WTC11 (cell line): Measurements from ENCODE around the gene PRKCB.

Experiments used
- FOXP1 ChIP-seq: sonication (generic); formaldehyde crosslinking; IDR thresholded peaks from 2 replicates; pipeline ENCODE4 v1.8.0; 2022; ENCODE audit warnings: missing genetic modification reagents, mild to moderate bottlenecking, moderate library complexity, borderline replicate concordance
- NR1H2 ChIP-seq: sonication (generic); formaldehyde crosslinking; IDR thresholded peaks from 2 replicates; pipeline ENCODE4 v1.9.0; 2021; ENCODE audit warnings: mild to moderate bottlenecking, moderate library complexity, missing genetic modification reagents
- TF ChIP-seq, protein P1 (sequence below): sonication (generic); formaldehyde crosslinking; conservative IDR thresholded peaks from 2 replicates; pipeline ENCODE4 v1.8.1; 2022; ENCODE audit warnings: mild to moderate bottlenecking, missing genetic modification reagents
- TF ChIP-seq, protein P2 (sequence below): sonication (generic); formaldehyde crosslinking; IDR thresholded peaks from 2 replicates; pipeline ENCODE4 v1.8.0; 2022; ENCODE audit warnings: mild to moderate bottlenecking, missing genetic modification reagents

DNA sequence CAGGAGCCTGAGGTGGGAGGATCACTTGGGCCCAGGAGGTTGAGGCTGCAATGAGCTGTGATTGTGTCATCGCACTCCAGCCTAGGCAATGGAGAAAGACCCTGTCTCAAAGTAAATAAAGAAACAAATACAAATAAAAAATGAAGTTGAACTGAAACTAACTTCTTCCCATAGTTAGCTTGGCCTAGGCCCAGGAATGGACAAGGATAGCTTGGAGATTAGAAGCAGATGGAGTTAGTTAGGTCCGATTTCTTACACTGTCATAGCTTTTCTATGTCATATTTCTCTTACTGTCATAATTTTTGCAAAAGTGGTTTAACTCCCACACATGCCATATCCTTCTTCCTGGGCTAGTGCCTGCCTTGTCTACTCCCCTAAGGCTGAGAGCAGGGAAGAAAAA is 265.6 kb downstream of the PRKCB start:
- no peak for TF ChIP-seq FOXP1
- TF ChIP-seq, protein P1, sequence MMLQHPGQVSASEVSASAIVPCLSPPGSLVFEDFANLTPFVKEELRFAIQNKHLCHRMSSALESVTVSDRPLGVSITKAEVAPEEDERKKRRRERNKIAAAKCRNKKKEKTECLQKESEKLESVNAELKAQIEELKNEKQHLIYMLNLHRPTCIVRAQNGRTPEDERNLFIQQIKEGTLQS, result no peak
- TF ChIP-seq, protein P2, sequence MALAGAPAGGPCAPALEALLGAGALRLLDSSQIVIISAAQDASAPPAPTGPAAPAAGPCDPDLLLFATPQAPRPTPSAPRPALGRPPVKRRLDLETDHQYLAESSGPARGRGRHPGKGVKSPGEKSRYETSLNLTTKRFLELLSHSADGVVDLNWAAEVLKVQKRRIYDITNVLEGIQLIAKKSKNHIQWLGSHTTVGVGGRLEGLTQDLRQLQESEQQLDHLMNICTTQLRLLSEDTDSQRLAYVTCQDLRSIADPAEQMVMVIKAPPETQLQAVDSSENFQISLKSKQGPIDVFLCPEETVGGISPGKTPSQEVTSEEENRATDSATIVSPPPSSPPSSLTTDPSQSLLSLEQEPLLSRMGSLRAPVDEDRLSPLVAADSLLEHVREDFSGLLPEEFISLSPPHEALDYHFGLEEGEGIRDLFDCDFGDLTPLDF (CRISPR knock-in tag), result no peak
- TF ChIP-seq NR1H2 (CRISPR knock-in tag), result no peak
